ENCODE results near the gene SDHD.
"Not testable (repeated sequence)": the region's sequence is repeated elsewhere in the genome, so short reads cannot be mapped to it uniquely, and the experiment has no call there.

DNA sequence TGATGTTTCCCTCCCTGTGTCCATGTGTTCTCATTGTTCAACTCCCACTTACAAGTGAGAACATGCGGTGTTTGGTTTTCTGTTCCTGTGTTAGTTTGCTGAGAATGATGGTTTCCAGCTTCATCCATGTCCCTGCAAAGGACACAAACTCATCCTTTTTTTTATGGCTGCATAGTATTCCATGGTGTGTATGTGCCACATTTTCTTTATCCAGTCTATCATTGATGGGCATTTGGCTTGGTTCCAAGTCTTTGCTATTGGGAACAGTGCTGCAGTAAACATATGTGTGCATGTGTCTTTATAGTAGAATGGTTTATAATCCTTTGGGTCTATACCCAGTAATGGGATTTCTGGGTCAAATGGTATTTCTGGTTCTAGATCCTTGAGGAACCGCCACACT, 40.0 kb upstream of the SDHD start:
- TF ChIP-seq POLR2AphosphoS5 (IDR thresholded peaks at IDR 0.05): not testable (repeated sequence)
- TF ChIP-seq, protein P1, sequence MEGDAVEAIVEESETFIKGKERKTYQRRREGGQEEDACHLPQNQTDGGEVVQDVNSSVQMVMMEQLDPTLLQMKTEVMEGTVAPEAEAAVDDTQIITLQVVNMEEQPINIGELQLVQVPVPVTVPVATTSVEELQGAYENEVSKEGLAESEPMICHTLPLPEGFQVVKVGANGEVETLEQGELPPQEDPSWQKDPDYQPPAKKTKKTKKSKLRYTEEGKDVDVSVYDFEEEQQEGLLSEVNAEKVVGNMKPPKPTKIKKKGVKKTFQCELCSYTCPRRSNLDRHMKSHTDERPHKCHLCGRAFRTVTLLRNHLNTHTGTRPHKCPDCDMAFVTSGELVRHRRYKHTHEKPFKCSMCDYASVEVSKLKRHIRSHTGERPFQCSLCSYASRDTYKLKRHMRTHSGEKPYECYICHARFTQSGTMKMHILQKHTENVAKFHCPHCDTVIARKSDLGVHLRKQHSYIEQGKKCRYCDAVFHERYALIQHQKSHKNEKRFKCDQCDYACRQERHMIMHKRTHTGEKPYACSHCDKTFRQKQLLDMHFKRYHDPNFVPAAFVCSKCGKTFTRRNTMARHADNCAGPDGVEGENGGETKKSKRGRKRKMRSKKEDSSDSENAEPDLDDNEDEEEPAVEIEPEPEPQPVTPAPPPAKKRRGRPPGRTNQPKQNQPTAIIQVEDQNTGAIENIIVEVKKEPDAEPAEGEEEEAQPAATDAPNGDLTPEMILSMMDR (IDR thresholded peaks at IDR 0.05): not testable (repeated sequence)
